ENCODE measurements around the gene PRPS1. TPM values are rescaled to one million over a fixed set of nuclear protein-coding genes. Genes with fewer than 3 reads are reported as not detected.
A peak's percentile ranks its signal among the peaks of the same experiment; 100 is the strongest.

The PRPS1 gene
- 14.4 and 17.0 TPM in 2 replicates for total RNA-seq
- 56.8 and 104 TPM in 2 replicates for polyA plus RNA-seq
- 44.9 and 76.6 TPM in 2 replicates for polyA plus RNA-seq (2012)
- polyA minus RNA-seq (ENCODE audit: low replicate concordance), result 34.6 and 42.2 TPM in 2 replicates

DNA sequence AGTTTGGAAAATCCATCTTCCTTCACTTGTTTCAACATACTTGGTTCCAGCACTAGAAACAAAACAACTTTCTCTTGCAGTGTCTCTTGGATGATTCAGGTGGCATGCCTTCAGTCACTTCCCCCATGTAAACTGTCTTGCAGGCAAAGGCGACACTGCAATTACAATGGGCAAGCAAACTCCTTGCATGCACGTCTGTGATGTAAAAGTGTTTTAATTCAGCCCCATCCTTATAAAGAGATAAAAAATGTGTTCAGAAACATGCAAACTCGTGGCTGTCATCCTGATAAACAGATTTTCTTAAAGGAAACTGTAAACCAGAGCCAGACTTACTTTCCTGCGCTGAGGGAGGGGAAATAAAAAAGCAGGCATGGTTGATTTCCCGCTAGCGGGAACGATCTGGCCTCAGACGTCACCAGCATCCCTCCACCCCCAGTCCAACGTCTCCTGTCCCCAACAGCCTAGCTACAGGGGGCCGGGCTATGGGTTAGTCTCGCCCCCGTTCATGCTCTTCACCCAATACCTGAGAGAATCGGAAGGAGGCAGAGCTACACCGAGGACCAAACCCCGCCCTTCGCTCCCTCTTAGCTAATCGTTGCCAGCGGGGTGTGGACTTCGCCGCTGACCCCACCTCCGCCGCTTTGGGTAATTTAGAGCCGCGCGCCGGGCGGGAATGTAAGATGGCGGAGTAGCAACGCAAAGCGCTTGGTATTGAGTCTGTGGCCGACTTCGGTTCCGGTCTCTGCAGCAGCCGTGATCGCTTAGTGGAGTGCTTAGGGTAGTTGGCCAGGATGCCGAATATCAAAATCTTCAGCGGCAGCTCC is at the start of gene PRPS1:
Gene PRPS1, plus strand, starts transcription at position 673 of the 824 bp plus-strand sequence. Its CDS starts 119 bp downstream, at position 792.
- DNase-seq (ENCODE audit: low read depth in 2 of 2), result peak; percentile 93 to 96
- no peaks in the 10 kb centered on the region for H3K27me3 ChIP-seq (ENCODE audit: control insufficient read depth, insufficient read depth, low read length)
- H3K4me3 ChIP-seq (replicated peaks in 1 of 4; ENCODE audit: control extremely low read depth in 1 of 4, insufficient read depth in 1 of 4, low read depth in 3 of 4, low read length in 4 of 4), result peak within 1 kb of the TSS; percentile 37 to 87 (median 64)
- H3K36me3 ChIP-seq (ENCODE audit: control insufficient read depth, insufficient read depth, low read length), result no peaks in the 10 kb centered on the region
- H3K27ac ChIP-seq (ENCODE audit: insufficient read depth, low read length), result peak within 1 kb of the TSS; percentile 80
- H3K4me1 ChIP-seq (ENCODE audit: control insufficient read depth, extremely low read depth, insufficient read depth, low read length), result peaks cover 4% of the 10 kb centered on the region
- no peaks in the 10 kb centered on the region for H3K9me3 ChIP-seq (ENCODE audit: control insufficient read depth, insufficient read depth, low read depth, low read length)
- peak within 1 kb of the TSS; percentile 73 for H3K4me2 ChIP-seq (ENCODE audit: extremely low read depth, insufficient read depth, low read length)
- H3K9ac ChIP-seq (ENCODE audit: insufficient read depth, low read length), result peak within 1 kb of the TSS; percentile 69
- peaks cover 27% of the 10 kb centered on the region for H3K79me2 ChIP-seq (ENCODE audit: control insufficient read depth, insufficient read depth, low read length)
- peak within 1 kb of the TSS; percentile 68 for H2AFZ ChIP-seq (ENCODE audit: low read length)
- TF ChIP-seq, protein P1, sequence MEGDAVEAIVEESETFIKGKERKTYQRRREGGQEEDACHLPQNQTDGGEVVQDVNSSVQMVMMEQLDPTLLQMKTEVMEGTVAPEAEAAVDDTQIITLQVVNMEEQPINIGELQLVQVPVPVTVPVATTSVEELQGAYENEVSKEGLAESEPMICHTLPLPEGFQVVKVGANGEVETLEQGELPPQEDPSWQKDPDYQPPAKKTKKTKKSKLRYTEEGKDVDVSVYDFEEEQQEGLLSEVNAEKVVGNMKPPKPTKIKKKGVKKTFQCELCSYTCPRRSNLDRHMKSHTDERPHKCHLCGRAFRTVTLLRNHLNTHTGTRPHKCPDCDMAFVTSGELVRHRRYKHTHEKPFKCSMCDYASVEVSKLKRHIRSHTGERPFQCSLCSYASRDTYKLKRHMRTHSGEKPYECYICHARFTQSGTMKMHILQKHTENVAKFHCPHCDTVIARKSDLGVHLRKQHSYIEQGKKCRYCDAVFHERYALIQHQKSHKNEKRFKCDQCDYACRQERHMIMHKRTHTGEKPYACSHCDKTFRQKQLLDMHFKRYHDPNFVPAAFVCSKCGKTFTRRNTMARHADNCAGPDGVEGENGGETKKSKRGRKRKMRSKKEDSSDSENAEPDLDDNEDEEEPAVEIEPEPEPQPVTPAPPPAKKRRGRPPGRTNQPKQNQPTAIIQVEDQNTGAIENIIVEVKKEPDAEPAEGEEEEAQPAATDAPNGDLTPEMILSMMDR (conservative IDR thresholded peaks at IDR 0.05 in 1 of 2, IDR thresholded peaks at IDR 0.05 in 1 of 2; ENCODE audit: low read depth in 1 of 2, low read length in 2 of 2), result no peak
- TF ChIP-seq EZH2 (IDR thresholded peaks at IDR 0.05; ENCODE audit: low read length, missing control alignments), result no peak
- no peaks in the 10 kb centered on the region for H4K20me1 ChIP-seq (ENCODE audit: control insufficient read depth, extremely low read depth, insufficient read depth, low read length)

DNA sequence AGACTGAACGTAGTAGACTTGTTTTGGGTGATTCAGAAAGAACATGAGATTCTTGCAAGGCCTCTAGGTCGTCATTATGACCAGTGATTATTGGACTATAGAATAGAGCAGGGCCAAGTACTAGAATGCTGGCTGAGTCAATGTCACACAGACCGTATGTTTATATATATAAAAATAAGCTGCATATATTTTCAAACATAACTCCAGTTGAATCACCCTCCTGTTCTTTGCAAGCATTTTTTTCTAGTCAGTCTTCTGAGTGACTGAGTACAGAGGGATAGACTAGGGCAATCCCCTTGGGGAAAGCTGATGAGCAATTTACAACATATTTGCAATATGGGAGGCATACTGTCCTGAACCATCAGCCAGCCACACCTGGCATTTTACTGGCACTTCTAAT is 48.4 kb upstream of the PRPS1 start:
- no peaks in the 10 kb centered on the region for H3K9me3 ChIP-seq (ENCODE audit: control insufficient read depth, insufficient read depth, low read depth, low read length)
- H3K27ac ChIP-seq (ENCODE audit: insufficient read depth, low read length), result no peak overlapping the region
- no peaks in the 10 kb centered on the region for H4K20me1 ChIP-seq (ENCODE audit: control insufficient read depth, extremely low read depth, insufficient read depth, low read length)
- DNase-seq (ENCODE audit: low read depth in 2 of 2), result peak in 1 of 2 donors; percentile 70
- H3K27me3 ChIP-seq (ENCODE audit: control insufficient read depth, insufficient read depth, low read length), result no peaks in the 10 kb centered on the region
- no peak overlapping the region for H3K4me3 ChIP-seq (replicated peaks in 1 of 4; ENCODE audit: control extremely low read depth in 1 of 4, insufficient read depth in 1 of 4, low read depth in 3 of 4, low read length in 4 of 4)
- H3K4me1 ChIP-seq (ENCODE audit: control insufficient read depth, extremely low read depth, insufficient read depth, low read length), result no peaks in the 10 kb centered on the region
- H2AFZ ChIP-seq (ENCODE audit: low read length), result no peak overlapping the region
- TF ChIP-seq EZH2 (IDR thresholded peaks at IDR 0.05; ENCODE audit: low read length, missing control alignments), result no peak
- TF ChIP-seq, protein P1 (conservative IDR thresholded peaks at IDR 0.05 in 1 of 2, IDR thresholded peaks at IDR 0.05 in 1 of 2; ENCODE audit: low read depth in 1 of 2, low read length in 2 of 2), result no peak
- H3K36me3 ChIP-seq (ENCODE audit: control insufficient read depth, insufficient read depth, low read length), result no peaks in the 10 kb centered on the region
- H3K4me2 ChIP-seq (ENCODE audit: extremely low read depth, insufficient read depth, low read length), result no peak overlapping the region
- no peak overlapping the region for H3K9ac ChIP-seq (ENCODE audit: insufficient read depth, low read length)
- no peaks in the 10 kb centered on the region for H3K79me2 ChIP-seq (ENCODE audit: control insufficient read depth, insufficient read depth, low read length)

DNA sequence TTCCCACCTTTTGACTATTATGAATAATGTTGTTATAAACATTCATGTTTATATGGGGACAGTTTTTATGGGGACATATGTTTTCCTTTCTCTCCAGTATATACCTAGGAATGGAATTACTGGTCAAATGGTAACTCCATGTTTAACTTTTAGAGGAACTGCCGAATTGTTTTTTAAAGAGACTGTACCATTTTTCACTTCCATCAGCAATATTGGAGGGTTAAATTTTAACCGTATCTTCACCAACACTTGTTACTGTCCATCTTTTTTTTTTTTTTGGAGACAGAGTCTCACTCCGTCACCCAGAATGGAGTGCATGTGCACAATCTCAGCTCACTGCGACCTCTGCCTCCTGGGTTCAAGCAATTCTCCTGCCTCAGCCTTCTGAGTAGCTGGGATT is 46.4 kb upstream of the PRPS1 start:
- no peak overlapping the region for H2AFZ ChIP-seq (ENCODE audit: low read length)
- H3K9me3 ChIP-seq (ENCODE audit: control insufficient read depth, insufficient read depth, low read depth, low read length), result no peaks in the 10 kb centered on the region
- no peaks in the 10 kb centered on the region for H3K27me3 ChIP-seq (ENCODE audit: control insufficient read depth, insufficient read depth, low read length)
- H3K79me2 ChIP-seq (ENCODE audit: control insufficient read depth, insufficient read depth, low read length), result no peaks in the 10 kb centered on the region
- H4K20me1 ChIP-seq (ENCODE audit: control insufficient read depth, extremely low read depth, insufficient read depth, low read length), result no peaks in the 10 kb centered on the region
- no peak for DNase-seq (ENCODE audit: low read depth in 2 of 2)
- no peaks in the 10 kb centered on the region for H3K36me3 ChIP-seq (ENCODE audit: control insufficient read depth, insufficient read depth, low read length)
- TF ChIP-seq, protein P1 (conservative IDR thresholded peaks at IDR 0.05 in 1 of 2, IDR thresholded peaks at IDR 0.05 in 1 of 2; ENCODE audit: low read depth in 1 of 2, low read length in 2 of 2), result no peak
- TF ChIP-seq EZH2 (IDR thresholded peaks at IDR 0.05; ENCODE audit: low read length, missing control alignments), result no peak
- H3K4me1 ChIP-seq (ENCODE audit: control insufficient read depth, extremely low read depth, insufficient read depth, low read length), result no peaks in the 10 kb centered on the region
- H3K9ac ChIP-seq (ENCODE audit: insufficient read depth, low read length), result no peak overlapping the region
- H3K4me2 ChIP-seq (ENCODE audit: extremely low read depth, insufficient read depth, low read length), result no peak overlapping the region
- no peak overlapping the region for H3K4me3 ChIP-seq (replicated peaks in 1 of 4; ENCODE audit: control extremely low read depth in 1 of 4, insufficient read depth in 1 of 4, low read depth in 3 of 4, low read length in 4 of 4)
- no peak overlapping the region for H3K27ac ChIP-seq (ENCODE audit: insufficient read depth, low read length)

Data from fibroblast of lung (primary cell).